Tibial nerve (tissue), 4 donors: ENCODE measurements around the gene CALY.

Experiments used
- CTCF ChIP-seq, 5 experiments: fragments of 200-600 bp in 3 of 5; fragments of 450-650 bp in 2 of 5; sonication (generic) in 3 of 5; IDR thresholded peaks; one replicate each; pipeline ENCODE4 v1.5.1; 2016 to 2019; ENCODE audit warnings: antibody characterized with exemption in 5 of 5, mild to moderate bottlenecking in 3 of 5, moderate library complexity in 2 of 5
- EP300 ChIP-seq, 2 donors: sonication (generic); formaldehyde crosslinking; IDR thresholded peaks; one replicate each; pipeline ENCODE4 v1.6.1; 2017; ENCODE audit warnings: antibody characterized with exemption in 2 of 2, mild to moderate bottlenecking in 1 of 2
- POLR2A ChIP-seq, 2 donors: fragments of 450-650 bp; IDR thresholded peaks; one replicate each; pipeline ENCODE4 v1.6.1; 2017; ENCODE audit warnings: antibody characterized with exemption in 2 of 2, mild to moderate bottlenecking in 2 of 2, moderate library complexity in 2 of 2

DNA sequence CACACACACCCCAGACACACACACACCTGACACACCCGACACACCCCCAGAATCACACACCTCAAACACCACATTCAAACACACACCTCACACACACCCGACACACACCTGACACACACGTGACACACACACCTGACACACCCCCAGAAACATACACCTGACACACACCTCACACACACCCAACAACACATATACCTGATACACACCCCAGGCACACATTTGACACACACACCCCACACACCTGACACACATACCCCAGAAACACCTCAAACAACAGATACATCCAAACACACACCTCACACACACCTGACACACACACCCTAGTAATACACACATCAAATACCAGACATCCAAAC is 652 bp upstream of the CALY start:
- TF ChIP-seq CTCF (IDR thresholded peaks at IDR 0.05) (no peak), EP300 (IDR thresholded peaks at IDR 0.05) (no peak), POLR2A (IDR thresholded peaks at IDR 0.05) (no peak)
